Suppressor macrophage (primary cell): ENCODE measurements around the gene SFTPA2.
"Not testable (repeated sequence)": the region's sequence is repeated elsewhere in the genome, so short reads cannot be mapped to it uniquely, and the experiment has no call there.

Source experiments
- DNase-seq, 4 experiments: peaks; one replicate each; pipeline ENCODE4 v3.0.0-alpha.2; 2020 to 2022

The SFTPA2 gene

DNA sequence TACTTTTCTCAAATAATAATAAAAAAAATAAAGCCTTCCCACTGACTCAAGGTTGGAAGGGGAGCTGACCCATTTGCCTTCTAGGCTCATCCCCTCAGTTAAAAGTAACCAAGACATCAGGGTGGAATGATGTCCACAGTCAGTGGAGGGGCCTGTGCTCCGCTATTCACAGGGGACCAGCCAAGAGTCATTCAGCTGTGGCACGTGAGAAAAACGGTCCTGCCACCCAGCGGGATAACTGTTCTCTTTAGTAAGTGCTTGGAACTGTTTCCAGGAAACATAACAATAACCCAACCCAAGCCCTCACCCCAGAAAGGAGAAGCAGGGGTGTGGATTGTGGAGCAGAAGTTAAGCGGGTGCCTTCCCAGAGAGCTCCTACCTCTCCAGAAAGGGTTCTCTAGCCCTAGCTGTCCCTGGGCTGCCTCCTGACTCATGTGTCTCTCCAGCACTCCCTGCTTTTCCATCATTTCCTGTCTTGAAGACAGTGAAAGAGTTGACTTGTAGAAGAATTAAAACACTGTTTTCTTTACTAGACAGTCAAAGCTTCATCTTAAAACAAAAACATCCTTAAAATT lies 50.2 kb downstream of the SFTPA2 start:
- DNase-seq: peak in 2 of 4 experiments; percentile 33 to 65

DNA sequence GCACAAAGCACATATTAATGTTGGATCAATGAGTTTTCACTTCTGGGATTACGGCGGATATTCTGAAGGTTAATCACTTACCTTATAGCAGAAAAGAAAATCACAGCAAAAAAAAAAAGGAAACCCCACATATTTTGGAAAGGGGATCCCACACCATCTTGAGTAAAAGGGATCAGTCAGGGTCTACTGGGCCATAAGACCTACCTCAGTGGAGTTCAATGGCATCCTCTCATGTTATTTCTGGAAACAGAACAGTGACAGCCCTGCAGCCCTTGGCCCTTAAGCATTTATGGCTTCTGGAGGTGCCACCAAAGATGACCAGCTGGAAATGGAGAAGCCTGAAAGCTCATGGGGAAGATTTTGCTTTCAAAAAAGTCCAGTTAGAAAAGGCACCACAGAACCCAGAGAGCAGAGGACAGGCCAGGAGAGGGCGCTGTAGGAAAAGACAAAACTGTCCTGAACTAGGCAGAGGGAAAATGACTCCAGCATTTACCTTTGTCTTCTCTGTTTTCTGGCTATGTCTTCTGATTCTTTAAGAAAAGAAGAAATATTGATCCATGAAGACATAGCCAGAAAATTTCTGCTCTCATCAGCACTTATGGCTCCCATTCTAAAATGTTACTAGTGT lies 50.8 kb downstream of the SFTPA2 start:
- DNase-seq: not testable (repeated sequence)

DNA sequence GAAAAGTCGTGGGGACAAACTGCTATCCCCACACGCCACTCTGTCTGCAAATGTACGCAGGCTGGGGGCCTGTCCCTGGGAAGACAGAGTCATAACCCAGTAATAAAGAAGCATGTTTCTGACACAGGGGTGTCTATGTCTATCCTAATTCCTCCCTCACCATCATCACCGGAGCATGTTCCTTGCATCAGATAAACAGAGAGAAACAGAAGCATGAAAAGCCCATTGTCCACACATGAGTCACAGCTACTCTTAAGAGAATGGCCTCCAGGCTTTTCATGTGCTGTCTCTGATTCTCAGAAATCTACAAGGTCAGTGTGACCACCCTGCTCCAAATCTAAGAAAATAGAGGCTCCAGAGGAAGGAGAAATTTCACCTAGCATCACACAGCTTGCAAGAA lies 52.0 kb downstream of the SFTPA2 start:
- not testable (repeated sequence) for DNase-seq

DNA sequence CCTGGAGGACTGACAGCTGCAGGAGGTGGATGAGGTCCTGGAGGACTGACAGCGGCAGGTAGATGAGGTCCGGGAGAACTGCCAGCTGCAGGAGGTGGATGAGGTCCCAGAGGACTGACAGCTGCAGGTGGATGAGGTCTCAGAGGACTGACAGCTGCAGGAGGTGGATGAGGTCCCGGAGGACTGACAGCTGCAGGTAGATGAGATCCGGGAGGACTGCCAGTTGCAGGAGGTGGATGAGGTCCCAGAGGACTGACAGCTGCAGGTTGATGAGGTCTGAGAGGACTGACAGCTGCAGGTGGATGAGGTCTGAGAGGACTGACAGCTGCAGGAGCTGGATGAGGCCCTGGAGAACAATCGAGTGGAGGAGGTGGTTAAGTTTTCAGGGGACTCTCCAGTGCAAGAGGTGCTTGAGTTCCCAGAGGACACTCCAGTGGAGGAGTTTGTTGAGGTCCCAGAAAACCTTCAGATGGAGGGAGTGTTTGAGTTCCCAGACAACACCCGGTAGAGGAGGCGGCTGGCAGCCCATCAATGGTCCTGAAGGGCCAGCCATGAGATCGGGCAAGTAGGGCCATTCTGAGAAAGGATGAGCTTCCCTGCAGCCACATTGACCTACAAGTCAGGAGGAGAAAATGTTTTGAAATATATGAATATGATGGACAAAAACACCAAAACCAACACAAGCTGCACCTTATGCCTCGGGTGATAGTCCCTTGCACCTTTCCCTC lies 52.6 kb downstream of the SFTPA2 start:
- DNase-seq: no peak
